Esophagus mucosa (tissue), 1 donor: ENCODE results near the gene RAB6B. TPM values are rescaled to one million over a fixed set of nuclear protein-coding genes. Genes with fewer than 3 reads are reported as not detected.
A peak's percentile ranks its signal among the peaks of the same experiment; 100 is the strongest.

ENCODE experiments used
- ATAC-seq: fragments of 200-7000 bp; cut with Tn5 transposase; one replicate; pipeline ENCODE4 v1.9.1; 2020
- total RNA-seq: library from RNA; stranded (reverse); gene quantifications from one replicate; pipeline ENCODE4 v1.2.4, GENCODE V29; 2023
- donor health status: DM: yes; HTN: yes; CAD: no.

Gene RAB6B
- total RNA-seq, 1 donor from 2014 or later = 3.3 TPM

- no peak for ATAC-seq
Observed at GRCh38 chr3:133834621-133835417, 60.9 kb downstream of the RAB6B start.

GRCh38 chr3:133833880-133834620, 61.6 kb downstream of the RAB6B start:
- no peak for ATAC-seq

DNA sequence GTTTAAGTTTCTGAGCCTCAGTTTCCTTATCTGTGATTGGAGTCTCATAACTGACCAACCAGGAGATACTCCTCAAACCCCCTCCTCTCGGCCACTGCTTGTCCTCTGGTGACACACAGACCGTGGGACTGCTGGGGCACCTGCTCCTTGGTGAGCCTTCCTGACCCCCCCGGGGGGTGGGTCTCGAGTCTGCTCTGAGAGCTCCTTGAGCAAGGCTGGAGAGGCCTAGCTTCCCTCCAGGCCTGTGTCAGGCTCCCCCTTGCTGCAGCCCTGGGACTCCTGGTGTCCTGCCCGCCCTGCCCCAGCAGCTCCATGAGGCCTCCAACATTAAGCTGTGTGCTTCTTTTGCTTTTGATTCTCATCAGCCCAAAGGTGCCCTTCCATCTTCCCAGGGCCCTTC, 62.4 kb downstream of the RAB6B start:
- no peak for ATAC-seq

DNA sequence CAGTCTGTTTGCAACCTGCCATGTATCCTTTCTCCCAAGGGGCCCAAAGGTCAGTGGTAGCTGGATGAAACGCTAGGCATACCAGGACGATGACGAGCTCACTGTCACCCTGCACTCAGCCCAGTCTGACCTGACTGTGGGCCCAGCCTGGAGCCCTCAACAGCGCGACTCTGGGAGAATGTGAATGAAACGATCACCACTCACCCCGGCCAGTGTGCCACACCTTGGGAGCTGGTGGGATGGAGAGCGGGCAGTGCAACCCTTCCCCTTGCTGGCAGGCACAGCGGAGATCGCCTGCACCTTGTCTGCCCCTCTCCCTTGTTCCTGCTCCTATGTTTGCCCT, 62.9 kb downstream of the RAB6B start:
- no peak for ATAC-seq

DNA sequence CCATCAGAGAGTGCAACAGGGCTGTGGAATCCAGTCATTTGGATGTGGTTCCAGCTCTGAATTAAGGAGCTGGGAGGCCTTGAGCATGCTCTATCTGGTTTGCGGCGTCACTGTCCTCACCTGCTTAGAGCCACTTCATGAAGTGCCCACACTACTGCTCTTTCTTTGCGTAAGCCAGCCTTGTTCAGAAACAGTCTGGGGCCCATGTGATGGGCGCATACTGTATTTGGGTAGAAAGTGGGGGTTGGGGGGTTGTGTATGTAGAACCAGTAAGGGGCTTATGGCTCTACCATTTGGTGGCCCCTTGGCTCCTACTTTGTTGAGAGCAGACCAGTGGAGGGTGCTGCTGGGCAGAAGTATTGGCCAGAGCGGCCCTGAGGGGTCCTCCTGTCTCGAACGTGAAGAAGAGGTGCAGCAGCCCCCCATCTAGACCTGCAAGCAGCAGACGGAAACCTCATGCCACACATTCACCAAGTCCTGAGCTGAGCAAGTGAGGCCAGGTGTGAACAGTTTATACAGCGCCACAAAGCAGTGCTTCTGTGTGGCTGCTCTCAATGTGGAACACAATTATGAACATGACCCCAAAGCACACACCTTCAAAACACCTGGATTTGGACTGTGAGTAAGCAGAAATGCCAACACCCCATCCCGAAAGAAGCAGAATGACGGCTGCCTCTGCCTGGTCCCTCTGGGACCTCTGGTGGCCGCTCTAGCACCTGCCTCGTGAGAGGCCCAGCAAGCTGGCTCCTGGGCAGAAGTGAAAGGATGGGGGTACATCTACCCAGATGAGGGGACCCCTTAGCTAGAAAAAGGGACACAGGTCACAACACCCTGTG, 63.5 kb downstream of the RAB6B start:
- peak; percentile 46 for ATAC-seq

- no peak for ATAC-seq
Observed at GRCh38 chr3:133830071-133830470, 65.6 kb downstream of the RAB6B start.

DNA sequence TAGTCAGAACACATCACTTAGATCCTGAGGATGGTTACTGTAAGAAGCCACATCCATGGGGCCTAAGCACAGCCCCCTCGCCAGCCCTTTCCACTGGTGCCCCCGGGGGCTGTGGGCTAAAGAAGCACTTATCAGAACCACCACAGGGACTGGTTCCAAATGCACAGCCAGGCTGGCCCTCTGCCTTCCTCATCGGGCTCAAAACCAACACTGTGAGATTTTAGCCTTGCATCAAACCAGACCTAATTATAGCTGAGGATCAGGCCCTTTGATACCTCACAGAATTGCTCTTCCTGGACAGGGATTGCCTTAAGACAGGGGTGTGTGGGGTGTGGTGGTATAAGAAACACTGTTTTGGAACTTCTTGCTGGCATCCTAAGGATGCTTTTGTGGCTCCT, 66.4 kb downstream of the RAB6B start:
- no peak for ATAC-seq

- ATAC-seq = no peak
Observed at GRCh38 chr3:133828576-133829309, 66.9 kb downstream of the RAB6B start.

GRCh38 chr3:133827684-133828083, 68.0 kb downstream of the RAB6B start:
- ATAC-seq = no peak

DNA sequence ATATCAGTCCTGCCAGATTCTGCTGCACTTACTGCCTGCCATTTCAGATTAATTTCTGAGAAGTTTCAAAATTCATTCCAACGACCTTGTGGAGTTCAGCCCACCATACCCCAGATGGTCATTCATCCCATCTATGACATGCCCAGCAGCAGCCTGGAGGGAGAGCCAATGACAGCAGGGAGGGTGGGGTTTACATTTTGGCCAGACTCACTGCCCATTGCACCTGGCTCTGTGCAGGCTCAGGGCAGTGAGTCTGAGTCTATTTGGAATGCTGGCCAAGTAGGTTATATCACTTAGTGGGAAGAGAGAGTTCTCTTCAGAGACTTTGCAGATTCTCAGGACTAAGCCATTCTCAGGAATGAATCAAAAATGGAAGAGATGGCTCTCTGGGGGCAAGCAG, 68.5 kb downstream of the RAB6B start:
- ATAC-seq = no peak

DNA sequence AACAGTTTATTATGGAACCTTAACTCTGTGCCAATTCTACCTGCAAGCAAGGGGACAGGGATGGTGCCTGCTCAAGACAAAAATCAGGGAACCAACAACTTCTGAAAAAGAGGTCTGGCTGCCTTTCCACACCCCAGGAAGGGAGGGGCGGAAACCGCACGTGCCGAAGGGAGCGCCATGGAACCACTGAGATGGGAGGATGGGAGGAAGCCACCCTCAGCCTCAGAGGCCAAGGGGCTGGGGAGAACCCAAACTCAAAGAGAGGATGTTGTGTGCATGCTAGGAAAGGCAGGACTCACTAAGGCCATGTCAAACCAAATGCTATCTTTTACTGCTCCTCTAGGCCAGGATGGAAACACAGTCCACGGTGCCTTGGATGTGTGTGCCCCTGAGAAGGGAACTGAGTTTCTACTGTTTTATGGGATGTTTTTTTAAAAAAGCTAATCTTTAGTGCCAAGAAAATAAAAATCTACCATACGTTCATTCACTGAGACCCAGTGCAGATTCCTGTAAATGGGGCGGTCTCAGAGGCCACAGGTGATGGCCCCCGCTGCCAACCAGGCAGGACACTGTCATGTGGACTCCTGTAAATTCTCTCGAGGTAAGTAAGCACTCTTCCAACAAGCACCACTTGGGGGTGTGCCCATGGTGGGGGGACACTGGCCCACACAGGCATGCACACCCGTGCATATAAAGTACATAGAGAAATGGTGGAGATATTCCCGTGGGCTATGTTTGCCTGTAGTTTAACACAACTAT, 69.5 kb downstream of the RAB6B start:
- ATAC-seq = no peak

DNA sequence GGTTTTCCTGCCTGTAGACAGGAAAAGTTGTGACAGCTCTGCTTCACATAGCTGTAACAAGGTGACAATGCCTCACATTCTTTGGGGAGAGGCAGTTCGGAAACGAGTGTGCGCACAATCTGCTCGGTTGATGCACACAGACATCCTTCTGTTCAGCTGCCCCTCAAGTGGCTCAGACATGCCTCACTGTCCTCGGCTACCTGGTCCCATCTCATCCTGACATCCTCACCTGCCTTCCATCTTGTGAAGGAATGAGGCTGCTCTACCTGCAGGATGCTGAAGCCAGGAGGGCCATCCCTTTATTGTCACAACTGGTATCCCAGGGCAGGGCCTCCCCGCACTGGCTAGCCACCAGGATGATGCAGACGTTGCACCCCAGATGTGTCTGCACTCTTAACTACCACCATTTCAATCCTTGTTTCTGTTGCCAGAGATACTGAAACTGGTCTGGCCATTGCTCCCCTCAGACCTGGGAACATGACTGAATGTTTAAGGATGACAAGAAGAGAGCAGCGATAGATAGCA, 70.7 kb downstream of the RAB6B start:
- no peak for ATAC-seq

DNA sequence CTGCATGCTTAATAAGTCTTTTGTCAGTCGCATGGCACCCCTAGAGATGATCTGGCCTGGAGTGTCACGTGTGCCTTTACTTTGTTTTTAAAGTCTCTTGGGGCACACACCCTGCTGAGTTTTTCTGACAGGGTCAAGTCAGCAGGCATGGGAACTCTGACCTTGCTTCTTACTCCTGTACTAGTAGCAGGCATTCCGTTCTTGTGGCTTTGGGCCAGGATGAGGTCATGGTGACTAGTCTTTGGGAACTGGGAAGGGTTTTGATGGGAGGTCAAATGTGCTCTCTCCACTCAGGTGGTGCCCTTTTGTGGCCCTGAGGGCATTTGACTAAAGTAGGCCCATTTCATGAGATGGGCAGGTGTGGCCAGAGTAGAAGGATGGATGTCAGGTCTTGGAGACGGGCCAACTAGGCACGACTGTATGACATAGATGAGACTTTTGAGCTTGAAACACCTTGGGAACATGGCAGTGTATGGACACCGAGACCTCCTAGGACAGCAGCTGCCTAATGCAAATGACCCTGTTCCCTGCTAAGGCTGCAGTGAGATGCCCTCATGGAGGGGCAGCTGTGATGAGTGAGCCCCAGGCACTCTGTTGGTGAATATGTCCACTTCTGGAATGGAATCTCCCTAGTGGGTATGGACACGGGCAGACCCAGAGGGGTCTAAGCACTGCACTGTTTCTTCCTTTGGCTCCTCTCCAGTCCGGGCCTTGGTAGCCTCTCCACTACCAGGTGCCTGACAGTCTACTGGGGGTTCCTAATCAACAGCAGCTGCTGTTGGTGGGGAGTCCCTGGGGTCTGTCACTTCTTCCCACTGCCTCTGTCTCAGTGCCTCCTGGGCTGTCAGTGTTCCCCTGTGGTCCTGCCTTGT, 73.7 kb downstream of the RAB6B start:
- peak; percentile 74 for ATAC-seq

DNA sequence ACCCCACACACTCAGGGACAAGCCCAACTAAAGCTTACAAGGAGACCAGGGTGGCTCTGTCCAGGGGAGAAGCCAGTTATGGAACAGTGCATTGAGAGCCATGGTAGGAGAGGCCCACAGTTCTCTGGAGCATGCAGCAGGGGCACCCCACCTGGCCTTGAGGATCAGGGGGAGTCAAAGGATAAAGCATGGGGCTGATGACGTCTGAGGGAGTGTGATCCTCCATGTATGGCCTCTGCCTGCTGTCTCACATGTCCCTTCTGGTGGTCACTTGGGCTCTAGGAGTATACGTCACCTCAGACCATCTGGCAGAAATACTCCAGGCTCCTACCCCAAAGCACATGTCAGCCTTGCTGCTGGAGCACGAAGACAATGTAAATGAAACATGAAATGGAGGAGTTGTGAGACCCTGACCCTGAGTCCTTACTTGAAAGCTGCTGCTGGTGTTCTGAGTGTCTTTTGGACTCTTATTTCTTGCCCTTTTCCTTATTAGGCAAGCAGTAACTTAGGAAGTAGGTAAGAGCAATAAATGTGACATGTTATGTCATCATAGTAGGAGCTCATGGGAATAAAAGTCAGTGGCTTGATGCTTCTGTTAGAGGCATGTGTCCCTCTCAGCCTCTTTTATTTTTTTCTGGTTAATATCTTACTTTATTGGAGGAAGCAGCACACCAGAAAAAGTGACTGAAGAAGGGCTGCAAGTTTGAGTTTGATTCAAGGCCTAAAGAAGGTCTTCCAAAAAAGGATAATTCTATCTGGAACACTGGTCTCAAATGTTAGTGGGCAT, 74.6 kb downstream of the RAB6B start:
- ATAC-seq = no peak

DNA sequence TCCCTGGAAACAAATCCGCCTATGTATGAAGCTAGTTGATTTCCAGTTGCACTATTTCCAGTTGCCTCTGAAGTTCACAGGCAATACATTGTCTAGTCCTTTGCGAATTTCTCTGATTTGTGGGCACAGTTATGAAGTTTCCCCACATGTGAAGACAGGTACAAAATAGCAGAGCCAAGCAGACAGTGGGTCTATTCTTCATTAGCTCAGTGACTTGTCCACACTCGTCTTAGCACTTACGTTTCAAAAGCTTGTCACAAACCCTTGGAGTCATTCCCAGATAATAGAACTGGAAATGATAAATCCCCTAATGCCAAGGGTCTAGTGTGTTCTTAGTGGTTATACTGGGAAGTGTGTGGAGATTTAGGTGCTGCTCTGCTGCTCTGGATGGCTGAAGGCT, 75.6 kb downstream of the RAB6B start:
- ATAC-seq = peak; percentile 72

DNA sequence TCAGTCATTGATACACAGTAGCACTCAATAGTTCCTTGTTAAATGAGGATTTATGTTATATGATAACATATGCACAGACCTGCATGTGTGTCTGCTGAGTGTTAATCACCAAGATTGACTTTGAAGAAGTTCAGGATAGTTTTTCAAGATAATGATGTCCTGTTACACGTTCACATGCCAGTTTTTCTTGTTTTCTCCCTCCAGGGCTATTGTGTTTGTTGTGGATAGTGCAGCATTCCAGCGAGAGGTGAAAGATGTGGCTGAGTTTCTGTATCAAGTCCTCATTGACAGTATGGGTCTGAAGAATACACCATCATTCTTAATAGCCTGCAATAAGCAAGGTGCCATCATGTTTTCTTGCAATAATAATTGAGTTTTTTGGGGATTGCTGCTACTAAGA, 80.3 kb downstream of the RAB6B start:
- no peak for ATAC-seq

DNA sequence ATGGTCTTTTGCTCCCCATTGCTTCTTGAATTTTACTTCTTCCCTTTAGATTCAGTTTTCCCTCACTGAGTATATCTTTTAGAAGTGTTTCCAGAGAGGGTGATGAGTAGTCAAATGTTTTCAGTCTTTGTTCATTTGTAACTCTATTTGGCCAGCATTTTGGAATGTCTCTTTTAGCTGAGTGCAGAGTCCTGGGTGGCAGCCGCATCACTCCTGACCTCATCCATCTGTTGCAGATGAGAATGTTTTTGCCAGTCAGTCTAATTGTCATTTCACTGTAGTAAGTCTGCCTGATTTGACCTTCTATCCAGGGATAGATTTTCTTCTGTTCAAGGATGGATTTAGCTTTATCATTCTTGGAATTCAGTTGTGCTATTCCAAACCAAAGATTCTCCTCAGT, 82.8 kb downstream of the RAB6B start:
- no peak for ATAC-seq

- peak; percentile 100 for ATAC-seq
Observed at GRCh38 chr3:133805702-133806475, 89.8 kb downstream of the RAB6B start, which contains the start of gene SRPRB. Gene SRPRB, plus strand, starts transcription at chr3:133805815. Its CDS starts 34 bp downstream, at chr3:133805849.

DNA sequence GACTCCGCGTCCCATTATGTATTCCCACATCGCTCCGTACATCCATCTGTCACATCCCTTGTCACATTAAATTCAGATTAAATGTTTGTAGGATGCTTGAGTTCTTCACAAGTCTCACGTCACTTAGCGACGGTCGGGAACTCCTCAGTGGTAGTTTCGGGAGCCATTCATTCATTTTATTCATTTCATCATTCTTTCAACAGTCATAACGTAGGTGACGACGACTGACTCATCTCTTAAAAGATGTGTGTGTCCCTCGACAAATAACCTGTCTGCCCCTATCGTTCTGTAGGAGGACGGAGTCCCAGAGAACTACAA, 90.3 kb downstream of the RAB6B start:
- ATAC-seq = no peak
